Adipocyte (in vitro differentiated cells): ENCODE data around the gene MYH6.

Source experiments
- DNase-seq: peaks from one replicate; pipeline ENCODE4 v3.0.0-alpha.2; 2015; ENCODE audit warnings: low read depth
- H3K27me3 ChIP-seq: replicated peaks from 2 replicates; pipeline ENCODE4 v1.7.0; 2013; ENCODE audit warnings: mild to moderate bottlenecking, low read length, moderate library complexity; ENCODE audit not compliant: control insufficient read depth, insufficient read depth
- H3K36me3 ChIP-seq: 2 replicates; pipeline ENCODE4 v1.7.0; 2013; ENCODE audit warnings: low read length, mild to moderate bottlenecking, moderate library complexity; ENCODE audit not compliant: control insufficient read depth, insufficient read depth, severe bottlenecking
- H3K4me1 ChIP-seq: 2 replicates; pipeline ENCODE4 v1.7.0; 2013; ENCODE audit warnings: mild to moderate bottlenecking, low read length, moderate library complexity; ENCODE audit not compliant: control insufficient read depth, insufficient read depth
- H3K4me3 ChIP-seq: 2 replicates; pipeline ENCODE4 v1.7.0; 2013; ENCODE audit warnings: mild to moderate bottlenecking, low read length, moderate library complexity
- H3K9ac ChIP-seq: 2 replicates; pipeline ENCODE4 v1.7.0; 2013; ENCODE audit warnings: mild to moderate bottlenecking, low read length, moderate library complexity
- H3K9me3 ChIP-seq: 2 replicates; pipeline ENCODE4 v1.7.0; 2013; ENCODE audit warnings: mild to moderate bottlenecking, low read length, moderate library complexity; ENCODE audit not compliant: control insufficient read depth

The MYH6 gene

GRCh38 chr14:23409966-23410635, 2.0 kb upstream of the MYH6 start:
- Histone ChIP-seq H3K4me1 (no peaks in the 10 kb centered on the region), H3K4me3 (no peak overlapping the region), H3K9me3 (no peaks in the 10 kb centered on the region), H3K27me3 (peaks cover 40% of the 10 kb centered on the region), H3K9ac (no peak overlapping the region), H3K36me3 (no peaks in the 10 kb centered on the region)
- no peak for DNase-seq

GRCh38 chr14:23409475-23409874, 1.4 kb upstream of the MYH6 start:
- Histone ChIP-seq H3K36me3 (no peaks in the 10 kb centered on the region), H3K9me3 (no peaks in the 10 kb centered on the region), H3K4me3 (no peak overlapping the region), H3K9ac (no peak overlapping the region), H3K27me3 (peaks cover 45% of the 10 kb centered on the region), H3K4me1 (no peaks in the 10 kb centered on the region)
- no peak for DNase-seq

- H3K36me3 ChIP-seq = no peaks in the 10 kb centered on the region
- H3K4me3 ChIP-seq = no peak overlapping the region
- H3K27me3 ChIP-seq = peaks cover 53% of the 10 kb centered on the region
- no peaks in the 10 kb centered on the region for H3K4me1 ChIP-seq
- no peak for DNase-seq
- H3K9me3 ChIP-seq = no peaks in the 10 kb centered on the region
- H3K9ac ChIP-seq = no peak overlapping the region
Observed at GRCh38 chr14:23408307-23408630, 196 bp upstream of the MYH6 start.

- H3K4me3 ChIP-seq = no peak overlapping the region
- H3K4me1 ChIP-seq = no peaks in the 10 kb centered on the region
- H3K27me3 ChIP-seq = peaks cover 46% of the 10 kb centered on the region
- H3K36me3 ChIP-seq = no peaks in the 10 kb centered on the region
- DNase-seq = no peak
- no peak overlapping the region for H3K9ac ChIP-seq
- H3K9me3 ChIP-seq = no peaks in the 10 kb centered on the region
Observed at GRCh38 chr14:23406725-23407355, 1.2 kb downstream of the MYH6 start.

GRCh38 chr14:23406244-23406643, 1.8 kb downstream of the MYH6 start:
- H3K9me3 ChIP-seq = no peaks in the 10 kb centered on the region
- H3K36me3 ChIP-seq = no peaks in the 10 kb centered on the region
- no peaks in the 10 kb centered on the region for H3K4me1 ChIP-seq
- no peak overlapping the region for H3K4me3 ChIP-seq
- peaks cover 43% of the 10 kb centered on the region for H3K27me3 ChIP-seq
- no peak for DNase-seq
- no peak overlapping the region for H3K9ac ChIP-seq

- Histone ChIP-seq H3K4me3 (no peak overlapping the region), H3K9me3 (no peaks in the 10 kb centered on the region), H3K9ac (no peak overlapping the region), H3K4me1 (no peaks in the 10 kb centered on the region), H3K36me3 (no peaks in the 10 kb centered on the region), H3K27me3 (peaks cover 44% of the 10 kb centered on the region)
- DNase-seq = no peak
Observed at GRCh38 chr14:23405516-23406025, 2.5 kb downstream of the MYH6 start.

- DNase-seq = no peak
- Histone ChIP-seq H3K9me3 (no peaks in the 10 kb centered on the region), H3K4me3 (no peak overlapping the region), H3K36me3 (no peaks in the 10 kb centered on the region), H3K4me1 (no peaks in the 10 kb centered on the region), H3K27me3 (peaks cover 41% of the 10 kb centered on the region), H3K9ac (no peak overlapping the region)
Observed at GRCh38 chr14:23405096-23405495, 3.0 kb downstream of the MYH6 start.

GRCh38 chr14:23404331-23404900, 3.7 kb downstream of the MYH6 start:
- H3K9me3 ChIP-seq = no peaks in the 10 kb centered on the region
- H3K36me3 ChIP-seq = no peaks in the 10 kb centered on the region

GRCh38 chr14:23403908-23404307, 4.2 kb downstream of the MYH6 start:
- no peak for DNase-seq
- peaks cover 36% of the 10 kb centered on the region for H3K27me3 ChIP-seq
- no peaks in the 10 kb centered on the region for H3K36me3 ChIP-seq
- H3K4me3 ChIP-seq = no peak overlapping the region
- no peaks in the 10 kb centered on the region for H3K4me1 ChIP-seq
- H3K9ac ChIP-seq = no peak overlapping the region
- H3K9me3 ChIP-seq = no peaks in the 10 kb centered on the region

More at GRCh38 chr14:23404331-23404900, 3.7 kb downstream of the MYH6 start:
- no peak overlapping the region for H3K9ac ChIP-seq
- DNase-seq = no peak
- H3K4me3 ChIP-seq = no peak overlapping the region
- peaks cover 36% of the 10 kb centered on the region for H3K27me3 ChIP-seq
- H3K4me1 ChIP-seq = no peaks in the 10 kb centered on the region

GRCh38 chr14:23403139-23403438, 5.0 kb downstream of the MYH6 start:
- Histone ChIP-seq H3K36me3 (no peaks in the 10 kb centered on the region), H3K9ac (no peak overlapping the region), H3K27me3 (peaks cover 39% of the 10 kb centered on the region), H3K4me1 (no peaks in the 10 kb centered on the region), H3K4me3 (no peak overlapping the region), H3K9me3 (no peaks in the 10 kb centered on the region)
- no peak for DNase-seq

- DNase-seq = no peak
Observed at GRCh38 chr14:23402296-23403138, 5.6 kb downstream of the MYH6 start.

More at GRCh38 chr14:23402296-23403138, 5.6 kb downstream of the MYH6 start:
- Histone ChIP-seq H3K4me3 (no peak overlapping the region), H3K9ac (no peak overlapping the region), H3K4me1 (no peaks in the 10 kb centered on the region), H3K36me3 (no peaks in the 10 kb centered on the region), H3K27me3 (peaks cover 39% of the 10 kb centered on the region), H3K9me3 (no peaks in the 10 kb centered on the region)
